Measurements from ENCODE around the gene CUL2. TPM values are rescaled to one million over a fixed set of nuclear protein-coding genes. Genes with fewer than 3 reads are reported as not detected.

CUL2 gene
- total and polyA plus RNA-seq, 2 donors (not counting 1 experiment from before 2014, with no cell fraction given), result 7.3 to 36.9 TPM

DNA sequence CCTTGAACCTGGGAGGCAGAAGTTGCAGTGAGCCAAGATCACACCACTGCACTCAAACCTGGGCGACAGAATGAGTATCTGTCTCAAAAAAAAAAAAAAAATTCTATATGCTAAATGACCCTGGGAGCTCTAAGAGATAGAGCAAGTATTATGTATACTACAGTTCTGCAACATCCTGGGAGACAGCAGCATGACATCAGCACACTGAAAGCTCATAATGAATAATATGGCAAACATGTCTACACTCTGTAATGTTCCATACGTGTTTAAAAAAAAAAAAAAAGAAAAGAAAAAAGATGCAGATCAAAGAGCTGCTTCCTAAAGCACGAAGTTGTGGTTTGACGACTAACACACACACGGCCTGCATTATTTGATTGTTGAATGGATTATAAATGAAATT is 72.5 kb downstream of the CUL2 start:
- ATAC-seq (ENCODE audit: low read depth), result no peak
- H3K9me3 Mint-ChIP-seq (ENCODE audit: insufficient read depth), result no peaks in the 10 kb centered on the region
- H3K36me3 ChIP-seq (replicated peaks in 1 of 2; ENCODE audit: control extremely low read depth in 1 of 2, control insufficient read depth in 1 of 2, extremely low read depth in 1 of 2, insufficient read depth in 2 of 2, low read length in 1 of 2), result peaks cover 8 to 31% of the 10 kb centered on the region in 2 experiments
- intact Hi-C loops (cut with micrococcal nuclease), result no loop called here
- no peak overlapping the region for H3K4me2 ChIP-seq (replicated peaks; ENCODE audit: low read depth, low read length, poor library complexity, severe bottlenecking)
- H4K20me1 ChIP-seq (ENCODE audit: control insufficient read depth, insufficient read depth, low read length, poor library complexity, severe bottlenecking), result no peaks in the 10 kb centered on the region
- H3K4me3 Mint-ChIP-seq, result no peak overlapping the region
- no peak overlapping the region for H3K9ac ChIP-seq (ENCODE audit: low read length)
- POLR2A ChIA-PET, result no interaction called here
- no peaks in the 10 kb centered on the region for H3K4me1 Mint-ChIP-seq
- H3K79me2 ChIP-seq (ENCODE audit: control insufficient read depth, insufficient read depth, low read length), result no peaks in the 10 kb centered on the region
- CTCF ChIA-PET, result no interaction called here
- H3K4me1 ChIP-seq (ENCODE audit: control insufficient read depth in 2 of 2, insufficient read depth in 2 of 2, low read length in 2 of 2), result no peaks in the 10 kb centered on the region
- H3K9me3 ChIP-seq (ENCODE audit: control extremely low read depth in 1 of 3, control insufficient read depth in 2 of 3, insufficient read depth in 1 of 3, low read length in 2 of 3), result no peaks in the 10 kb centered on the region
- no peaks in the 10 kb centered on the region for H3K27me3 Mint-ChIP-seq
- H3K27me3 ChIP-seq (replicated peaks in 1 of 4; ENCODE audit: control extremely low read depth in 1 of 4, control insufficient read depth in 3 of 4, insufficient read depth in 4 of 4, low read length in 3 of 4), result no peaks in the 10 kb centered on the region
- TF ChIP-seq EZH2 (IDR thresholded peaks at IDR 0.05; ENCODE audit: borderline replicate concordance, insufficient read depth, low read depth, low read length, poor library complexity, severe bottlenecking), result no peak
- TF ChIP-seq, protein P1, sequence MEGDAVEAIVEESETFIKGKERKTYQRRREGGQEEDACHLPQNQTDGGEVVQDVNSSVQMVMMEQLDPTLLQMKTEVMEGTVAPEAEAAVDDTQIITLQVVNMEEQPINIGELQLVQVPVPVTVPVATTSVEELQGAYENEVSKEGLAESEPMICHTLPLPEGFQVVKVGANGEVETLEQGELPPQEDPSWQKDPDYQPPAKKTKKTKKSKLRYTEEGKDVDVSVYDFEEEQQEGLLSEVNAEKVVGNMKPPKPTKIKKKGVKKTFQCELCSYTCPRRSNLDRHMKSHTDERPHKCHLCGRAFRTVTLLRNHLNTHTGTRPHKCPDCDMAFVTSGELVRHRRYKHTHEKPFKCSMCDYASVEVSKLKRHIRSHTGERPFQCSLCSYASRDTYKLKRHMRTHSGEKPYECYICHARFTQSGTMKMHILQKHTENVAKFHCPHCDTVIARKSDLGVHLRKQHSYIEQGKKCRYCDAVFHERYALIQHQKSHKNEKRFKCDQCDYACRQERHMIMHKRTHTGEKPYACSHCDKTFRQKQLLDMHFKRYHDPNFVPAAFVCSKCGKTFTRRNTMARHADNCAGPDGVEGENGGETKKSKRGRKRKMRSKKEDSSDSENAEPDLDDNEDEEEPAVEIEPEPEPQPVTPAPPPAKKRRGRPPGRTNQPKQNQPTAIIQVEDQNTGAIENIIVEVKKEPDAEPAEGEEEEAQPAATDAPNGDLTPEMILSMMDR (IDR thresholded peaks at IDR 0.05), result no peak
- H2AFZ ChIP-seq (ENCODE audit: insufficient read depth, low read depth, low read length, poor library complexity, severe bottlenecking), result no peak overlapping the region
- no peak for DNase-seq
- 69% methylated on average over 3 of the region's 5 CpGs for WGBS (ENCODE audit: insufficient coverage)
- no peak overlapping the region for H3K27ac Mint-ChIP-seq
- H3K27ac ChIP-seq (ENCODE audit: low read length in 2 of 2), result no peak overlapping the region
- no peak overlapping the region for H3K4me3 ChIP-seq (ENCODE audit: control extremely low read depth in 1 of 5, extremely low read depth in 1 of 5, insufficient read depth in 1 of 5, low read depth in 2 of 5, low read length in 4 of 5)

DNA sequence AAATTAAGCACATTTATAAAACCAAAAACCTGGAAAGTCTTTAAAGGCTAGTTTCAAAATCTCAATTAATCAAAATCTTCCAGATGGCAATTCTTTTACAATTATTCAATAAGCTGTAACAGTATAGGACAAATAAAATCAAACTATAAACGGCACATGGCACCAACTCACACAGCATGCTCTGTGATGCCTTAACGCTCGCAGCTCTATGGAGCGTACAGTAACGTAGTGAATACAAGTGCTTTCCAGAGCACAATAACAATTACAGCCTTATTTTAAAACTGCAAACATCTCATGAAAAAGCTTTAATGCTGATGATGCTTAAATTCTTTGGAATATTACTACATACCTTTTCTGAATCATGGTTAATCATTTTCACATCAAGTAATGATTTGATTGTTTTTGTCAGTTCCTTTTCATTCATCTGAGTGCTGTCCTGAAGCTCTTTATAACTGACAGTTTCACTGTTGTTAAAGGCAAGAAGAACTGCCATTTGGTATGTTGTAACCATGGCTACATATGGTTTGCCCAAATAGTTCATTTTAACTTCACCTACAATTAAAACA is 74.2 kb downstream of the CUL2 start:
- POLR2A ChIA-PET, result no interaction called here
- Histone ChIP-seq H3K79me2 (ENCODE audit: control insufficient read depth, insufficient read depth, low read length) (no peaks in the 10 kb centered on the region), H4K20me1 (ENCODE audit: control insufficient read depth, insufficient read depth, low read length, poor library complexity, severe bottlenecking) (no peaks in the 10 kb centered on the region), H3K4me1 (ENCODE audit: control insufficient read depth in 2 of 2, insufficient read depth in 2 of 2, low read length in 2 of 2) (no peaks in the 10 kb centered on the region), H3K4me2 (replicated peaks; ENCODE audit: low read depth, low read length, poor library complexity, severe bottlenecking) (no peak overlapping the region), H3K4me3 (ENCODE audit: control extremely low read depth in 1 of 5, extremely low read depth in 1 of 5, insufficient read depth in 1 of 5, low read depth in 2 of 5, low read length in 4 of 5) (no peak overlapping the region), H3K9ac (ENCODE audit: low read length) (no peak overlapping the region), H3K27ac (ENCODE audit: low read length in 2 of 2) (no peak overlapping the region), H3K36me3 (replicated peaks in 1 of 2; ENCODE audit: control extremely low read depth in 1 of 2, control insufficient read depth in 1 of 2, extremely low read depth in 1 of 2, insufficient read depth in 2 of 2, low read length in 1 of 2) (peaks cover 10 to 36% of the 10 kb centered on the region in 2 experiments), H2AFZ (ENCODE audit: insufficient read depth, low read depth, low read length, poor library complexity, severe bottlenecking) (no peak overlapping the region), H3K27me3 (replicated peaks in 1 of 4; ENCODE audit: control extremely low read depth in 1 of 4, control insufficient read depth in 3 of 4, insufficient read depth in 4 of 4, low read length in 3 of 4) (no peaks in the 10 kb centered on the region), H3K9me3 (ENCODE audit: control extremely low read depth in 1 of 3, control insufficient read depth in 2 of 3, insufficient read depth in 1 of 3, low read length in 2 of 3) (no peaks in the 10 kb centered on the region)
- H3K4me3 Mint-ChIP-seq, result no peak overlapping the region
- H3K27me3 Mint-ChIP-seq, result no peaks in the 10 kb centered on the region
- H3K9me3 Mint-ChIP-seq (ENCODE audit: insufficient read depth), result no peaks in the 10 kb centered on the region
- intact Hi-C loops (cut with micrococcal nuclease), result no loop called here
- DNase-seq (no peak), ATAC-seq (ENCODE audit: low read depth) (no peak)
- TF ChIP-seq, protein P1 (IDR thresholded peaks at IDR 0.05), result no peak
- no peak for TF ChIP-seq EZH2 (IDR thresholded peaks at IDR 0.05; ENCODE audit: borderline replicate concordance, insufficient read depth, low read depth, low read length, poor library complexity, severe bottlenecking)
- no CpG with 5 or more reads among the region's 5 CpGs for WGBS (ENCODE audit: insufficient coverage)
- no peak overlapping the region for H3K27ac Mint-ChIP-seq
- CTCF ChIA-PET, result interaction anchor here (0.7 kb wide), 1 partner anchor 54 kb away, joined by 3 read pairs; no protein-coding TSS in a partner anchor
- H3K4me1 Mint-ChIP-seq, result no peaks in the 10 kb centered on the region

All from B cell (primary cell).